ENCODE measurements around the gene NKX1-1.
A peak's percentile ranks its signal among the peaks of the same experiment; 100 is the strongest.

NKX1-1 gene

DNA sequence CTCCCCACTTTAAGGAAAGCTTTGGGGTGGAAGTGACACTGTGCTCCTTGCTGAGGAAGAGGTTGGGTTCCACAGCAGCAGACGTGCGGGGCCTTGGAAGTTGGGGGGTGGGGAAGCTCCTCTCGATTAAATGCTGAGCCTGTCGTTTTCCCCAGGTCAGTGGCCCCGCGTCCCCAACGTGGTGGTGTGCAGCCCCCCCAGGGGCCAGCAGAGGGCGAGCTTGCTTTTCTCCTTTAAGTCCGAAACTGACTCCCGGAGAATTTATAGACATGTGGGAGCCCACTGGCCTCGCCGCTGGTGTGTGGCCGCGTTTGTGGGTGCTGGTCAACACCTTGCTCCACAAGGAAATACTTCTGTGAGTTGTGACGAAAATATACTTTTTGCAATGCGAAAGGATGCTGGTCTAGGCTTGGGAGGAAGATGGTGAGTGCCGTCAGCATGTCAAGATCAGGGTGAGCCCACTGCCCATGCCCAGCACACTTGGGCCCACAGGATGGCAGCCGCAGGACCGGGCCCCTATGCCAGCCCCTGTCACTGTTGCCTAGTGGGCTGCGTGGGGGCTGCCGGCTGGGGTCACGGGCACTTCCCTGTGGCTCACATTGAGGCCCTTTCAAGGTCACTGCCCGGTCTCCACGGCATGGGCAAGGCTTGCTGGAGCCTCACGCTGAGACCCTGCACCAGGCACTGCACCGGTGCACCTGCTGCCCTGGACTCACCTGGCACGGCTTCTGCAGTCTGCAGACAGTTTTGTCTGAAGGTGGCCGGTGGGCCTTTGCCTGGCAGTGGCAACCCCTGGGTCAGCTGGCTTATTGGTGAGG, 49.9 kb downstream of the NKX1-1 start:
- peak; percentile 39 for DNase-seq

DNA sequence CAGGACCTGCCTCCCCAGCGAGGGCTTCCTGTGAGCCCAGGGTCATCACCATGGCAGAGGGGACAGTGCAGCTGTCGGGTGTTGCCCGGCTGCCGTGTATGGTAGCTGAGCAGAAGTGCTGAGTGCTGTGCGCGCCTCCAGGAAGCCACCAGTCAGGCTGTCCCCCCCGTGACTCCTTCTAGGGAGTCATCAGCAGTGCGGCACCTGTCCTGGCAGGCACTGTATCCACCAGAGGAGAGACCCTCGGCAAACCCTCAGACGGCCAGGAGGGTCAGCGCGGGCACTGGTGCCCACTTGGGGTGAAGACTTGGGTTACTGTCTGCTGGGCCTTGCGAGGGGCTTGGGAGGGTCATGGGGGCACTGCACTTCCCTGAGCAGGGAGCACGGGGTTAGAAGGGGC, 50.9 kb downstream of the NKX1-1 start:
- no peak for DNase-seq

DNA sequence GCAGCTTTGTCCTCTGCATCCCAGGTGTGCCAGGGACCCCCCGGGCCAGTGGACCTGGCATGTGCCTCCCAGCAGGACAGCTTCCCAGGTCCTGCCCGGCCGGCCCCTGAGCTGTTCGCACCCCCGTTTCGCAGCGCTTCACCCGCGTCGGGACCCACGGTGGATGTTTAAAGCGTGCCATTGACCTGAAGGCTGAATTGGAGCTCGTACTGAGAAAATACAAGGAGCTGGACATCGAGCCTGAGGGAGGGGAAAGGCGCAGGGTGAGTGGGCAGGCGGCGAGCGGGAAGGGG, 51.3 kb downstream of the NKX1-1 start:
- DNase-seq = no peak

GRCh38 chr4:1354136-1354982, 51.9 kb downstream of the NKX1-1 start:
- DNase-seq = no peak

- DNase-seq = no peak
These were observed 52.8 kb downstream of the NKX1-1 start for GRCh38 chr4:1353186-1354055.
